HG02678 (cell line): ENCODE measurements around the gene SLC25A29.
A peak's percentile ranks its signal among the peaks of the same experiment; 100 is the strongest.
"Not testable (repeated sequence)": the region's sequence is repeated elsewhere in the genome, so short reads cannot be mapped to it uniquely, and the experiment has no call there.

Experiments used
- ATAC-seq: cut with Tn5 transposase; IDR thresholded peaks from one replicate; pipeline ENCODE4 v1.9.1; 2021; ENCODE audit warnings: mild to moderate bottlenecking, moderate library complexity; ENCODE audit not compliant: unreplicated experiment

The SLC25A29 gene

DNA sequence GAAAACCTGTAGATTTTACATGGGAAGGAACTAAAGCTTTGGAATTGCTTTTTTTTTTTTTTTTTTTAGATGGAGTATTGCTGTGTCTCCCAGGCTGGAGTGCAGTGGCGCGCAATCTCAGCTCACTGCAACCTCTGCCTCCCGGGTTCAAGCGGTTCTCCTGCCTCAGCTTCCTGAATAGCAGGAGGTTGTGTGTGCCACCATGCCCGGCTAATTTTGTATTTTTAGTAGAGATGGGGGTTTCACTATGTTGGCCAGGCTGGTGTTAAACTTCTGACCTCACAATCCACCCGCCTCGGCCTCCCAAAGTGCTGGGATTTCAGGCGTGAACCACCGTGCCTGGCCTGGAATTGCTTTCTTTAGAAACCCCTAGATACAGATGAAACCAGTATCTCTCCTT is 22.8 kb downstream of the SLC25A29 start:
- ATAC-seq = not testable (repeated sequence)

GRCh38 chr14:100282766-100283419 is 23.4 kb downstream of the SLC25A29 start:
- no peak for ATAC-seq

DNA sequence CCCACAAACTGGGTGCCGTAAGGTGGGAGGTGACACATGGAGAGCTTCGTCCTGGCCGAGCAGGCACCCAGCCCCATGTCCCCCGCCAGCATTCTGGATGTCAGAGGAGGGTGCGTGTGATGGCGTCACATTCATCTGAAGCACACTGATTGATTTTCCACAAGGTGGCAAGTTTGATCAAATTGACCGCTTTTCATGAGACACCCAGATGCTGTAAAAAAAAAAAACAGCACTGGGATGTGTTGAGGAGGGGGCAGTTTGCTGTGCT is 24.2 kb downstream of the SLC25A29 start:
- ATAC-seq = no peak

- ATAC-seq = no peak
Measured at GRCh38 chr14:100281286-100282082, 24.8 kb downstream of the SLC25A29 start.

GRCh38 chr14:100279563-100279962 is 26.7 kb downstream of the SLC25A29 start:
- no peak for ATAC-seq

- ATAC-seq = no peak
Measured at GRCh38 chr14:100279133-100279532, 27.1 kb downstream of the SLC25A29 start.

DNA sequence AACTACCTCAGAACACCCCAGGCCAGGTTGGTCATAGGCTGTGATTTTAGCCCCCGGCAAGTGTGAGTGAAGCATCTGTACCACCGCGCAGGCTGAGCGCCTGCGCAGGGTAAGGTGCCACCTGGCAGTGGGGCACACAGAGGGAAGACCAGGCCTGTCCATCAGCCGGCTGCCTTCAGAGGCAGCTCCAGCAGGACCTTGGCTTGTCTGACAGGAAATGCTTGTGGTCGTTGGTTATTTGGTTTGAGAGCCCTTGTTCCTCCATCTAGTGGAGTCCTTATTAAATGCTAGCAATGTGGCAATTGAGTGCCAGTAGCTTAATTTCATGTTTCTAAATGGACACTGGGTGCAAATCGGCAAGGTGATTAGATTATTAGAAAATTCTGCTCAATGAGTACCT is 27.5 kb downstream of the SLC25A29 start:
- no peak for ATAC-seq

- no peak for ATAC-seq
Measured at GRCh38 chr14:100275214-100275613, 31.0 kb downstream of the SLC25A29 start.

GRCh38 chr14:100274250-100274649 is 32.0 kb downstream of the SLC25A29 start:
- no peak for ATAC-seq

DNA sequence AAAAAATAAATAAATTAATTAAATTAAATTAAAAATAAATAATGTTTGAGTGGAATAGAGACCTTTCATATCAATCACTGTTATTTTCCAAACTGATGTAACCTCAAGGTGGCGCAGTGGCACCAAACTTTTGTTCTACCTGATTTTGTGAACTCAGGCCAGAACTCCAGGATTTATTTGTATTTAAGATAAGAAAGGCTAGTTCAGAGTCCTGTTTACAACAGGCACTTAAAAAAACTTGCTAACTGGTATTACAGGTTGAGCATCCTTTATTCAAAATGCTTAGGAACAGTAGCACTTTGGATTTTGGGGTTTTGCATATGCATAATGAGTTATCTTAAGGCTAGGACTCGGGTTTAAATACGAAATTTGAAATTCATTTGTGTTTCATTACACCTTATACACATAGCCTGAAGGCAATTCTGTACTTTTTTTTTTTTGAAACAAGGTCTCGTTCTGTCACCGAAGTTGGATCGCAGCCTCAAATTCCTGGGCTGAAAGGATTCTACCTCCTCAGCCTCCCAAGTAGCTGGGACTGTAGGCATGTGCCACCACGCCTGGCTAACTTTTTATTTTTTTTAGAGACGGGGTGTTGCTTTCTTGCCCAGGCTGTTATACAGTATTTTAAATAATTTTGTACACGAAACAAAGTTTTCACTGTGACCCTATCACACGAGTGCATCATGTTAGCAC is 34.9 kb downstream of the SLC25A29 start:
- ATAC-seq = no peak

DNA sequence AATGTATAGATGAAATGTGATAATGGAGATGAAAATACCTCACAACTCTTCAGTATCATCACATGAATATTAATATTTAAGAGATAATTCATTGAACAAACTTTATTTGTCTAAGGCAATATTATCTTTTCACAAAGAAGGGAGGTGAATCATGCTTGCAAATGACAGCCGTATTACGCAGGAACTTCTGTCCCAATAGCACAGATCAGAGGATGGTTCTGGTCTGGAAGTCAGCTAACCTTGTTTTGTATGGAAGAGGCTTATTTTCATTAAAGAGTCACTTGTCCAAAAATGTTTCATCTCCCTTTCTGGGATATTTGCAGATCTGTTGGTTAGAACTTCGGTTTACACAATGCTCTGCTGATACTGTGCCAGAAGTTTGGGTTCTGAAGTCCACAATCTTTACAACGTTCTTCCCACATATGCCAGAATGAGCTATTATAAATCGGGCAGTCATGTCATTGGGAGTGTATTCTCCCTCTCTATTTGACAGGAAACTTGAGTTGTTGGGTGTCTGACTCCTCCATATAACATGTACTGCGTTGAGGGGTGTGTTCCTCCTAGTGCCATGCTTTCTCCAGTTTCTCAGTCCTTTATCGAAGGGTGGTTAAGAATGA is 37.5 kb downstream of the SLC25A29 start:
- ATAC-seq = no peak

- ATAC-seq = no peak
Measured at GRCh38 chr14:100267990-100268389, 38.3 kb downstream of the SLC25A29 start.

DNA sequence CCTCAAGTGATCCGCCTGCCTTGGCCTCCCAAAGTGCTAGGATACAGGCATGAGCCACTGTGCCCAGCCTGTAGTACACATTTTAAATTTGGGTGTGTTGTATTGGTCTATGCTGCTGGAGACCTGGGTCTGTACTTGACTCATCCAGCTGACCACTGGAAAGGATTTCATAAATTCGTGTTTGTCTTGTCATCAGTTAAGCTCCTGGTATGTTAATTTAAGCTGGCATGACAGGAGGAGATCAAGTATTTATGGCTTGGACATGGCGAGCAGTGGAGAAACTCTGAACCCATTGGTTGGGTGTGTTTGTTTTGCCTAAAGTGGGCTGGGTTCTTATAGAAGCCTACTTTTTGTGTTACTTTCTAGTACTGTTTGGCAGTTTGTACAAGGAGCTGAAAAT is 43.1 kb downstream of the SLC25A29 start:
- ATAC-seq = no peak

GRCh38 chr14:100262545-100262944 is 43.7 kb downstream of the SLC25A29 start:
- no peak for ATAC-seq

GRCh38 chr14:100261621-100262020 is 44.6 kb downstream of the SLC25A29 start:
- no peak for ATAC-seq

DNA sequence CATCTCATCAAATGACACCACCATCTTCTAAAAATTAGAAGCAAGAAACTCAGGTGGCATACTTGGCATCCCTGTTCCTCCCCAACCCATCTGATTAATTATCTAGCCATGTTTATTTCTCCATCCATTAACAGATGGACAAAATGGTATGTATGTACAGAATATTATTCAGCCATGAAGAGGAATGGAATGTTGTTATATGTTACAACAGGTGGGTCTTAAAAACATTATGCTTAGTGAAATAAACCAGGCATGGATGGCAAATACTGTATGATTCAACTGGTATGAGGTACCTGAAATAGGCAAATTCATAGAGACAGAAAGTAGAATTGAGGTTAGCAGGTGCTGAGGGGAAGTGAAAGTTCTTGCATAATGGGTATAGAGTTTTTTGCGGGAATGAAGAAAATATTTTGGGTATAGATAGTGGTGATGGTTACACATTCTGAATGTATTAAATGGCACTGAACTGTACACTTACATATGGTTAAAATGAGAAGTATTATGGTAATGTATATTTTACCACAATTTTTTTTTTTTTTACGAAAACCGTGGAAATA is 49.8 kb downstream of the SLC25A29 start:
- ATAC-seq = peak; percentile 76

DNA sequence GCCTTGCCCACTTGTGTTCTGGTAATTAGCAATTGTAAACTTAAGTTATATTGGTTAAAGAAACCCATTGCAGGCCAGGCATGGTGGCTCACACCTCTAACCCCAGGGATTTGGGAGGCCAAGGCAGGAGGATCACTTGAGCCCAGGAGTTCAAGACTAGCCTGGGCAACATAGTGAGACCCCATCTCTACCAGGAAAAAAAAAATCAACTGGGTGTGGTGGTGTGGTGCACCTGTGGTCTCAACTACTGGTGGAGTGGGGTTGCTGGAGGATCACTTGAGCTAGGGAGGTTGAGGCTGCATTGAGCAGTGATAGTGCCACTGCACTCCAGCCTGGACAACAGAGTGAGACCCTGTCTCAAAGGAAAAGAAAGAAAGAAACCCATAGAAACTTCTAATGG is 53.6 kb downstream of the SLC25A29 start:
- ATAC-seq = no peak

DNA sequence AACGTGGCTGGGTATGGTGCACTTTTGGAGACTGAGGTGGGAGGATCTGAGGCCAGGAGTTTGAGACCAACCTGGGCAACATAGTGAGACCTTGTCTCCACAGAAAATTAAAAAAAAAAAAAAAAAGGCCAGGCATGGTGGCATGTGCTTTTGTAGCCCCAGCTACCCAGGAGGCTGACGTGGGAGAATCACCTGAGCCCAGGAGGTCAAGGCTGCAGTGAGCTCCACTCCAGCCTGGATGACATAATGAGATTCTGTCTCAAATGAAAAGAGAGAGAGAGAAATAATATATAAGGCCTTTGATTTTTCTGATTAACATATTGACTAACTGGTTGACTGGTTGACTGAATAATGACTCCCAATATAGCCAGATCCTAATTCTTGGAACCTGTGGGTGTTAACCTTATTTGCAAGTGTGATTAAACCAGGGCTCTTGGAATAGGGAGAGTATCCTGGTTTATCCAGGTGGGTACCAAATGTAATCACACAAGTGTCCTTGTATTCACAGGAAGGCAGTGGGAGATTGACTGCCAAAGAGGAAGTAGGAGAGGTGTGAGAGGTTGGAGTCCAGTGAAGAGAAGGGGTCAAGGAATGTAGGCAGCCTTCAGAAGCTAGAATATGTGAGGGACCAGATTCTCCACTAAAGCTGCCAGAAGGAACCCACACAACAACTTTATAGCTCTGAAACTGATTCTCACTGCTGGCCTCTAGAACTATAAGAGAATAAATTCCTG is 55.3 kb downstream of the SLC25A29 start:
- ATAC-seq = no peak

- no peak for ATAC-seq
Measured at GRCh38 chr14:100246809-100247428, 59.3 kb downstream of the SLC25A29 start.

- ATAC-seq = no peak
Measured at GRCh38 chr14:100243020-100243419, 63.2 kb downstream of the SLC25A29 start.
